Activated CD4-positive, CD25-positive, alpha-beta regulatory T cell treated with anti-CD3 and anti-CD28 coated beads, Interleukin-2, amount 50 U/mL, for 16 hours (primary cell): ENCODE results near the gene FOXP4.

Experiments used
- DNase-seq: peaks from one replicate; pipeline ENCODE4 v3.0.0-alpha.2; 2020; ENCODE audit warnings: low read depth, low spot score

Gene FOXP4

DNA sequence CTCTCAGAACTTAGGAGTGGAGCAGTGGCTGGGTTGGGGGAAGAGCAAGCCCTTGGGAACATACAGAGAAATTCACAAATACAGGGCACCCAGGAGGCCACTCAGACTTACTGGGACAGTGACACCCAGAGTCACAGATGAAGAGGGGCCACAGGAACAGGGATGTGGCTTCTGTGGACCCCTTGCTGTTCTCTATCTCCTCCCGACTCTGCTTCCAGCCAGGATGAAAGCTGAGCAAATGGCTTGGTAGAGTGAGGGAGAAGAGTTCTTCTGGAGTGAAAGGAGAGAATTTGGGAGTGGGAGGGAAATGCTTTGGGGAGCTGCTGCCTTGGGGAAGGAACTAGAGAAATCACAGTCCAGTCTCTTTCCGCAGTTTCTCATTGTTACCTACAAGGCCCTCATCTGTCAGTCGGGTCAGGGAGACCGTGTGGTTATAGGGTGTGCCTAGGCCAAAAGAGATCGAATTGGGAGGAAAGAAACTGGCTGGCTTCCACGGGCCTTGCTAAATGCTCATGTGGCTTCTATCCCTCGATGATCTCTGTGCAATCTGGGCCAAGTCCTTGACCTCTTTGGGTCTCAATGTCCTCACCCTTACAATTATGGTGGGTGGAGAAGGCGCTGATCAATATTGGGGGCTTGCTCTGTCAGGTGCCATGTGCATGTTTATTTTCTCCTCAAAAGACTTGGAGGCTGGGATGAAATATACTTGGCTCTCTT, 17.0 kb downstream of the FOXP4 start:
- no peak for DNase-seq

DNA sequence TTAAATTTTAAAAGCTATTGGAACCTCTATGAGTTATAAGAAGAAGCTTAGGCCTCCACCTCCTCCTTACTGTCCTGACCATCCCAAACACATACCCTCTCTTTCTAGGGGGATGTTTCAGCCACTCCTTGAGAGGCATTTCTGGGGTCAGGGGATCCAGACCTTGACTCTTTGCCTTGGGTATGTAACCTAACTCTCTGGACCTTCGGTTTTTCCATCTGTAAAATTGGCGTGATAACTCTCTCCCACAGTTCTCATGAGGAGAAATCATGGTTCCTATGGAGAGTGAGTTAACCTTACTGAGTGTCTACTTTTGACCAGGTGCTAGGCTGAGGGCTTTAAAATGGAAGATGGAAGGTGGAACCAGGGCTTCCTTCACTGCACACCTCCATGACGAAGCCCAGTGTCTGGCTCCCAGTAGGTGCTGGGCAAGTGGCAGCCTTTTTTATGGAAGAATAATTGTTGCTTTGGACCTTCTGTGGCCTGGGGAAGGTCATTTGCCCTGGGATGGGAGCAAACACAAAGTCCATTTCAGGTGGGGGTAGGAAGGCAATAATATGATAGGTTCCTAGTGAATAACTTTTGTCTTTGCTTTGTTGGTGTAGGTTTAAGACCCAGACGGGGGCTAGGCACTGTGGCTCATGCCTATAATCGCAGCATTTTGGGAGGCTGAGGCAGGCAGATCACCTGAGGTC, 18.4 kb downstream of the FOXP4 start:
- DNase-seq: no peak

DNA sequence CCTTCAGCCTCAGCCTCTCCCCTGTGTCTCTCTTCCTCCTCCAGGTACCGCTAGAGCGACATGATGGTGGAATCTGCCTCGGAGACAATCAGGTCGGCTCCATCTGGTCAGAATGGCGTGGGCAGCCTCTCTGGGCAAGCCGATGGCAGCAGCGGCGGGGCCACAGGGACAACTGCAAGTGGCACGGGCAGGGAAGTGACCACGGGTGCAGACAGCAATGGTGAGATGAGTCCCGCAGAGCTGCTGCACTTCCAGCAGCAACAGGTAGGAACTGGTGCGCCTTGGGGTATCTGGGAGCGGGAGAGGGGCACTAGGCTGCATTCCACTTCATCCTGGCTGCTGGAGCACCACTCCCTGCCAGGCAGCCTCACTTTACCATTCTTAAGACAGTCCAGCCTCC, 19.5 kb downstream of the FOXP4 start:
- no peak for DNase-seq

DNA sequence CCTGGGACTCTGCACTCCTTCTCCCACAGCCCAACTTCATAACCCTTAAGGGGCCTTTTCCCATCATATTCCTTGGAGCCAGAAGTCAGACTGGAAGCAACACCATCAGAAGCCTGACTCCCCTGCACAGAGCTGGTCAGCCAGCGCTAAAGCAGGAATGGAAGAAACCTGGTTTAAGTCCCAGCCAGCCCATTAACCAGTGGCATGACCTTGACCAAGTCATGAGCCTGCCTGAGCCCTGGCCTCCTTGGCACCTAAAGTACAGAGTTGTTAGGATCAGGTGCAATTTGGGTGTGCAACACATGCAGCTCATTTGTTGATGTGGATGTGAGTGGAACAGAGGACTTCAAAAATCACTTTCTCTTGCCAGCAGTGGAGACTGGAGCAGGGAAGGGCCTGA, 20.8 kb downstream of the FOXP4 start:
- DNase-seq: no peak

DNA sequence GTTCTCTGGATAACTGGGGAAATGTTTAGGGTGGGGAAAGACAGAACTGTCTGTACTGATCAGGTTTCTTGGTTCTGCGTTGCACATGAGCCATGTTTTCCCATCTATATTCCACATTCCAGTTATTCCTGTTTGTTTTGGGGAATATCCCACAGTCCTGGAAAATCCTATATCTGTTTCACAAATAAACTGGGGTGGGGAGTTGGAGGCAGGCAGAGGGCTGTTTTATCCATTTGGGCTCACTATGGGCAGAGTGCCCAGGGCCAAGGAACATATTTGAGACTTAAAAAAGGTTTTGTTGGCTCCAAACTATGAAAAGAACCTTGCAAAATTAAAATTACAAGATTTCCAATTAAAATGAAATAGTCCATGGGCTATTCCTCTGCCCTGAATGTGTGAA, 21.5 kb downstream of the FOXP4 start:
- no peak for DNase-seq

DNA sequence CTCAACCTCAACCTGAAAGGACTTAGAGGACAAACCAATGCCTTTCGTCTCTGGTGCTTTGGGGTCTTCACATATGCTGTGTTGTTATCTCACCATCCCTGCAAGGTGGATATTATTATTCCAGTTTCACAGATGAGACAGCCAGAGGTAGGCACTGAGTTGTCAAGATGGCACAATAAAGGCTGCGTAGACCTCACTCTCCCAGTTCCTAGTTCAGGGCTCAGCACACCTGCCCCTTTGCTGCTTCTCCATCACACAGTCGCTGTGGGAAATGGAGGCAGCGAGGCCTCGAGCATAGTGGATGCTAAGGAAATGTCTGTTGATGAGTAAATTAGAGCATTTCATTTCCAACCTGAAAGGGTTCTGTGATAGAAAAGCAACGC, 22.0 kb downstream of the FOXP4 start:
- DNase-seq: no peak

DNA sequence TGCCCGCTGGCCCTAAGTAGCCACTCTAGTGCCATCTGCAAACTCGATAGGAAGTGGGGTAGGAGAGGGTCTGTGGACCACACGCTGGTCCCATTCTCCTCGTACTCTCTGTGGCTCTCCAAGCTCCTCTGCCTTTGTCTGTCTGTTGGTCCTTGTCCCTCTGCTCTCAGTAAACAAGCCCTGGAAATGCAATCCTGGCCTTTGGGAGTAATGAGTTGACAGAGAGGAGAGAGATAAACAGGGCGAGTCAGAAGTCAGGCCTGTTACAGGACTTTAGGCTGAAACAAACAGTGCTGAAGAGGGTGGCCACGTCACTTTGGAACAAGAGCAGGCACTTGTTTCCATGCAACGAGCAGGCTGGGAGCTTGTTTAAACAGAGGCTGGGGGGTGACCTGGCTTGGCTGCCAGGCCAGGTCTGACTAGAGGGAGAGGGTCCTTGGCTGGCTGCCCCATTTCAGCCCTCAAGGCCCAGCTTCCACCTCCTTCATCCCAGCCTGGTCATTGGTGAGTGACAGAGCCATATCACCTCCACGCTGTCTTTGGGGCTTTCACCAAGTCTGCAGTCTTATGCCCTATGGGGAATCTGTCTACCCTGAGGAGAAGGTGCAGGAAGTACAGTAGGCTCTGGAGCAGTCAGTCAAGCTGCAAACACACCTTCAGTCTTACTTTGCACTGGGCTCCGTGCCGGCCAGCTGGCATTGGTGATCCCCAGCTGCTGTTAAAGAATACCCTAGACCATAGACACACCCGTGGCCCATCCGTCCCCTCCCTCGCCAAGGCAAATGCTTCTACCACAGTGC, 22.6 kb downstream of the FOXP4 start:
- no peak for DNase-seq

DNA sequence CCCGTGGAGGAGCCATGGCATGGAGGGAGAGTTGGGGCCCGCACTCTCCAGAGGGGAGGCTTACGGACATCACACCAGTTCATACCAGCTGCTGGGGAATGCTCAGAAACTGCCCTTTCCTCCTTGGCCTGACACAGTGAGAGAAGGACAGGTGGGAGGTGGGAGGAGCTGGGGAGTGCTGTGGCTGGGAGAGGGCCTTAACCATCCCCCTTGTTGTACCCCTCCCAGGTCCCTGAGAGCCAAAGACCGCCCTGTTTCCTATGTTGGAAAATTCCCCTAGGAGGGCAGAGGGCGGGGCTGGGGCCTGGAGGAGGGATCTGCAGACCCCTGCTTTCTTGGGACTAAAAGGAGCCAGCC, 24.1 kb downstream of the FOXP4 start:
- DNase-seq: no peak

DNA sequence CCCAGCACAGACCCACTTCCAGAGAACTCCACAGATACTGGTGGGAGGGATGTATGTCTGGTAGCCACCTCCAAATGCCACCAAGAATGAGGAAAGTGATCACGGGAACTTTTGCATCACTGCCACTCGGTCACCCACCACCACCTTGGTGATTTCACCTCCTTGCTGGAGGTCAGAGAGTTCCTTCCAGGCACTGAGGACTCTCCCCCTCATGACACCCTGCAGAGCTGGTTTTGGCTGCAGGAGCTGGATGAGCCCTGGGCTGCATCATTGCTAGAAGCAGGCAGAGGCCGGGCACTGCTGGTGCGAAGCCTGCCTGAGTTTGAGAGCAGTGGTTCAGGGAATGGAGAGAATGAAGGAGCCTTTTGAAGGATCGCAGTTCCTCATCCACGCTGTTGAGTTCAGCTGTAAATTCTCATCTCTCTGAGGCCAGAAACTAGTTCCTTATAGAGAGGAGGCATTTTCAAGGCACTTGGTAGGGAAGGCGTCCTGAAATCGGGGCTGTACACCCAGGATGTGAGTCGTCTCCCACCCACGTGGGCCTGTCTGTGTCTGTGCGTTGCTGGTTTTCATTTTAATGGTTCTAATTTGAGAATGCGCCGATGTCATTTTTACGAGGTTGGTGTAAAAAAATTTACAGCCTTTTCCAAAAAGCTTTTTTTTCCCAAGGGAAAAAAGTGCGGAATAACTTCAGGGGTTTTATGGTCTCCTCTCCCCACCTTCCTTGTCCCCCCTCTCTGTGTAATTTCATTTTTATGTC, 25.0 kb downstream of the FOXP4 start:
- DNase-seq: no peak

DNA sequence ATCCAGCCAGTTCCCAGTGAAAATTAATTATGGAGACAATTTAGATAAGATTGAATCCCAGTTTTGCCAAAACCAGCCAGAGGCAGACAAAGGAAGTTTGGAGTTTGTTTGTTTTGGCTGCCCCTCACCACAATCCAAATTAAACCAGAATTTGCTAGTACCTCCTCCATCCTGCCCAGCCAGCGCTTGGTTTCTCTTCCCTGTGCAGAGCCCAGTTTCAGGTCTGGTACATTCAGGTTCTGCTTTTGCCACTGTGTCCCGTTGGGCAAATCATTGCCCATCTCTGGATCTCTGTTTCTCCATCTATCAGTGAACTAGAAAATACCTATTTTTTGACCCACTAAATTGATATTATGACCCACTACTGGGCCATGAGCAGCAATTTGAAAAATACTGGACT, 26.4 kb downstream of the FOXP4 start:
- no peak for DNase-seq

DNA sequence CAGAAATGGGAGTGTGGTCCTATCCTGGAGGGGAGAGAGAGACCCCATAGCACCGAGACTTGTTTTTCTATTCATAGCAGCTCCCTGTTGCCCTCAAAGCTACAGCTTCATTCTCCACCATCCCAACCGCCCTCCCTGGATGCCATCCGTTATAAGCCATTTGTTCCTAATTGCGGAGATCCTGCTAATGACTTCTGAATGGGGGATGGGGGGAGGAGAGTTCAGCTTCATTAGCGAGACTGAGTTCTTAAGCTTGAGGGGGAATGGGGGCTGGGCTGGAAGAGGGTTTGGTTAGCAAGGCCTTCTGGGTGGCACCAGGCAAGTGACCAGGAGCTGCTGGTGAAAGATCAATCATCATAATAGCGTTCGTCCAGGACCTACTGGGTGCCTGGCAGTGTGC, 27.1 kb downstream of the FOXP4 start:
- no peak for DNase-seq

DNA sequence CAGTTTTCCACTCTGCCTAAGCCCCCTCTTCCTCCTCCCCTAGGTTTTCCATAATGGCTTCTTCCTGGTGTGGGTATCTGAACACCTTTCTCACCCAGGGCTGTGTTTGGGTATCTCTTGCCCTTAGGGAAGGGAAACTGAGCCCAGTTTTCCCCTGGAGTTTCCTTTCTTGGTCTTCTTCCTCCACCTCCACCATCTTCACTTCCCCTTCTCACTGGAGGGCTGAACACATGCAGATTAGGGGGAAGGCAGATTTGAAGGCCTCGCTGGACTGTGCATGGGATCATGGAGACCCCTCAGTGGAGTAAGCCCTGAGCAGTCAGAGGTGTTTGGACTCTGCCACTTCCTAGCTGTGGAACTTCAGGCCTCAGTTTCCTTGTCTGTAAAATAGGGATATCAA, 27.8 kb downstream of the FOXP4 start:
- no peak for DNase-seq

DNA sequence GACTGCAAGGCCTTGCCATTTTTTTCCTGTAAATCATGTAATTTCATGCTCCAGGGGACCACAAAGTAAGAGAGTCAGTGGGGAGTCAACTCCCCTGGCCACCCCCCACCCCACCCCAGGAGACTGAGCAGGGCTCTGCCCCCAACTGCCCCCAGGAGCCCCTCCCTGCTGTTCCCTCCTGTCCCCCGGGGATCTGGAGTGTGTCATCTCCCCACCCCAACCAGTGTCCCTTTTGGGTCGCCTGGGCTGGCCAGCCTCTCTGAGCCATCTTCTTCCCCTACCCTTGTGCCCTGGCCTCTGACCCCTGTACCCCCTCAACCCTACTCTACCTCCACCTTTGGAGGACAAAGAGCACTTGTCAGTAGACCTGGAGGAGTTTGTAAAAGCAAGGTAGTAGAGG, 29.4 kb downstream of the FOXP4 start:
- no peak for DNase-seq

DNA sequence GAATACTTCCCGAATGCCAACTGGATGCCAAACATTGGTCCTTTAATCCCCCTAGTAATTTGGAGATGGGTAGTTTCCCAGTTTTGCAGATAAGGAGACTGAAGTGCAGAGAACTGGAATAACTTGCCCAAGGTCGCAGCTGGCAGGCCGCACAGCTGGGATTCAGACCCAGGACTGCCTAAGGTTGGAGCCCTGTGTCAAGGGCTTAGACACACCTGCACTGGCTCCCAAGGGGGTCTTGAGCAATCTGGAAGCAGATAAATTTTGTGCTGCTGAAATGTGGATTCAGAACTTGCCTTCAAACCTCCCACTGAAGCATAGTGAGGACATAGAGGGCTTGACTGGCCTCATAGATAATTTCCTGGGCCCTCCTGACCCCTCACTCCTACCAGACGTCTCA, 30.5 kb downstream of the FOXP4 start:
- no peak for DNase-seq

DNA sequence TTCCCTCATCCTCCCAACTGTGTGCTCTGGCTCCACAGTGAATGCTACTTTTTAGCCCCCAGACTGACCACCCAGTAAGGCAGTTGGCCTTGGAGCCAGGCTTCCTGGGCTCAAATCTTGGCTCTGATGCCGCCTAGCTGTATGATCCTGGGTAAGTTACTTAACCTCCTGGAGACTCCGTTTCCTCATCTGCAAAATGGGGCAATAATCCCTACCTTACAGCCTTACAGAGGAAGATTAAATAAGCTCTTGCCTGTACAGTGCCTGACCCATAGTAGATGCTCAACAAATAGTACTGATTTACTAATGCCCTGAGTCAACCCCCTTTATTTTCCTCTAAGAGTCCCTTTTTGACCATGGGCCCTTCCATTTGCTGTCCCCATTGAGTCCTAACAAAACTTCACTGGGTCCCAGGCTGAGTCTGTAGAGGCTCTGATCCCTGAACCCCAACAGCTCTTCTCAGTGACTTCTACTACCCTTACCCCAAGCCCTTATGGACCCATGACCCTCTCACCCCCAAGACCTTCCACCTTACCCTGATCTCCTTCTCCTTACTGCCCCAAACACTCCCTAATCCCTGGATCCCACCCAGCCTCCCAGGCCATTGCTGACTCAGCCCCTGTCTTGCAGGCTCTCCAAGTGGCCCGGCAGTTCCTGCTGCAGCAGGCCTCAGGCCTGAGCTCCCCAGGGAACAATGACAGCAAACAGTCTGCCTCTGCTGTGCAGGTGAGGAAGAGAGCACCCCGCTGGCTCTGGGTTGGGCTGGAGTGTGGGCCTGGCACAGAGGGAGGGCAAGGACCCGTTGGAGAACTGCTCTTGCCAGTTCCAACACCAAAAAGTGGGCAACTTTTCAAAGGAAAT, 31.4 kb downstream of the FOXP4 start:
- no peak for DNase-seq

DNA sequence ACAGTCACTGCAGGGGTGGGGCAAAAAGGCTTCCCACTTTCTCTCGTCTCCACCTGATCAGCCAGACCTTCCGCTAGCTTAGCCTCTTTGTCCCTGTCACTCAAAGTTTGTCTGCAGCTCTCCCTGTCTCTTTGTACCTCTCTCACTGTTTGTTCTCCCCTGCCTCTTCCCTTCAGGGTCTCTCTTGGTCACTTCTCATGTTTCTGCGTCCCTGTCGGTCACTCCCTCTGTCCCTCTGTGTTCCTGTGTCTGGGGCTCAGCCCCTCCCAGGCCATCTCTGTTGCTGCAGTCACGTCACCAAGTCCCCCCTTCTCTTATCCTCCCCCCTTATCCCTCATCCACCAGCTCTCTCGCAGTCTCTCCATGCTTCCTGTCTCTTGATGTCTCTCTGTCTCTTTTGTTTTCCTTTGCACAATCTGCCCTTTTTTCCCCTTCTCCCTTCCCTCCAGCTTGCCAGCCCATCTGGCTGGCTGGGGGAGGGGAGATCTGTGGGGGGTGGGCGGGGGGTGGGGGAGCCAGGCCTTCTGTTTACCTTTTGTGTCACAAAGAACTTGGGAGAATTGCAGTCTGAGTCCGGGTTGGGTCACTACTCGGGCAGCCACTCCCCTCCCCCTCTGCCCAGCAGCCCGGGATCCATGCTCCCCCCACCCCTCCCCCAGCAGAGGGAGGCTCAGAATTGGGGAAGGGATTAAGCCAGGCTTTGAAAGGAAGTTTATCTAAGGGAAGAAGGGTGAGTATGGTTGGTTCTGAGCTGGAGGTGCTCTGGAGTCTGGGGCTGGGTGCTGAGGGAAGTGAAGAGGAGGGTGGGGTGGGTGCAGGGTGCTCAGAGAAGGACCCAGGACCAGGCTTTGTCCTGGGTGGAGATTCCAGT, 32.3 kb downstream of the FOXP4 start:
- no peak for DNase-seq

DNA sequence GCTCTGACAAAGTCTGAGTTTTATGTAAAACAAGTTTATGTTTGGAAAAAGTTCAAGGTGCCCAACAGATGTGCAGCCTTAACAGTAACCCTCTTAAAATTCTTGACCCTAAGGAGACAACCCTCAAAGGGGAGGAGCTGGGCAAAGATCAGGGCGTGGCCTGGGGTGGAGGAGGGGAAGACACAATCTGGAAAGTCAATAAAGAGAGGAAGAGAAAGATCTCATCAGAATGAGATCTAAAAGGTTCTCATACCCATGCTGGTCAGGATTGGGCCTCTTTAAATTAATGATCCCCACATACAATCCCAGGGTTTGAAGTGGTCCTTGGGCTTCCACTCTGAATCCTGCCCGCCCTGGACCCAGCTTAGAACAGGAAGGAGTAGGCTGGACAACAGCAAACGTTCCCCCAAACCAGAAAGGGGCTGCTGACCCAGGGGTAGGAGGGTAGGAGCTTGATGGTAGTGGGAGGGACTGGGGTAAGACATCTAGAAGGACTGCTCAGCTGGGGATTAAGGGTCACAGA, 33.0 kb downstream of the FOXP4 start:
- no peak for DNase-seq

DNA sequence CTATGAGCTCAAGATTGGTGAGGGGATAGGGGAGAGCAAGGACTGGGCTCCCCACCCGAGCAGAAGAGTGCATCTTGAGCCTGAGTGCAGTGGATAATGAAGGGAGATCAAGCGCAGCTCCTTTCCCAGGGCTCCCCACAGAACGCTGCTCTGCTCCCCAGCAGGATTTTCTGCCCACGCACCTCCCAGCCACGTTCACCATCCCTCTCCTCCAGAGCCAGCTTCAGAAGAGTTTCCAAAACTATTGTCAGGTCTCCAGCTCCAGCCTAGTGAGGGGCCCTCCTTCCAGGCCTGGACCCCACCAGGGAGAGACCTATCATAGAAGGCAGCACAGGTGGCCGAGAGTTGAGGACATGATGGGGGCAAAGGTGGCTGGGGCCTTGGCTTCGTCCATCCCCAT, 34.5 kb downstream of the FOXP4 start:
- DNase-seq: no peak

DNA sequence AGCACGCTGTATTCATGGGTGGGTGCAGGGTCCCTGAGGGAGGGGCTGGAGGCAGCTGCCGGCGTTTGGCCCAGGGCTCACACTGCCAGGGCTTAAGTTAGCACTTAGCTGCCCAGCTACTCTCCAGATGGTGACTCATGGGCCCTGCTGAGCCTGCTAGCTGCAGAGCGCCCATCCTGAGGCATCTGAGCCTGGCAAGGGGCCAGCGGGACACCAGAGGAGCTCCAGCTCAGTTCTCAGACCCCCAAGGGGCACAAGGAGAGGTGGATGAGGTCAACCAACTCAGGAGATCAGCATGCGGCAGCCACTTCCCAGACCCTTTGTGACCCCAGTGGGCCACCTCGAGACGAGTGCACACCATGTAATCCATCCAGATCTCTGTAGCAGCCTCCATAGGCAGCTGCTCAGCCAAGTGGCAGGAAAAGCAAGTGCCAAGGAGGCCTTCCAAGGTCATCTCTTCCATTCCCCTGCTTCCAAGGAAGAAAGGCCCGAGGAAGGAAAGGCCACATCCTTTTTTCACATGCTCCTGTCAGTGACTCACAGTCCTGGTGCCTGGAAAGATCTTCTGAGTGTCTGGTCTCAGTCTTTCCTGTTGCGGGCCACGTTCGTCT, 35.3 kb downstream of the FOXP4 start:
- DNase-seq: no peak

DNA sequence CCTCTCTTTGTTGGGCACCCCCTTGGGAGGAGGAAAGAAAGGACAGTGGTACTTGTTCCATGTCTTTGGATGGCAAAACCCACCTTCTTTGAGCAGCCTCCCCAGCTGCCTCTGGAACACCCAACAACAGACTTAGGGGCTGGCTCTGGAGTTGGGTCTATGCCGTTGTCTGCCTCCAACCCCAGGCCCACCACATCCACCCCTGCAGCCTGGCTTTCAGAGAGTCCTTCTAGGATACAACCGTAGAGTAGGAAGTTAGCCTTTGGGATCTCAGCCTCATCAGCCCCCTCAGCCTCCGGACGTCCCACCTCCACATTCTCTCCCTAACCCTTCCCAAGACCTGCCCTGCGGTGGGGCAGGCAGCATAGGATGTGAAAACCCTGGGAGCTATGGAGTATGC, 36.4 kb downstream of the FOXP4 start:
- no peak for DNase-seq
